Gastroesophageal sphincter (tissue), 3 donors: ENCODE measurements around the gene IMP4.

Experiments used
- EP300 ChIP-seq: sonication (generic); formaldehyde crosslinking; IDR thresholded peaks from one replicate; pipeline ENCODE4 v1.6.1; 2017; ENCODE audit warnings: antibody characterized with exemption, mild to moderate bottlenecking
- POLR2A ChIP-seq, 2 donors: fragments of 450-650 bp; IDR thresholded peaks; one replicate each; pipeline ENCODE4 v1.6.1; 2017; ENCODE audit warnings: antibody characterized with exemption in 2 of 2, mild to moderate bottlenecking in 2 of 2, moderate library complexity in 1 of 2
- TF ChIP-seq, protein P1 (sequence below), 4 experiments: fragments of 200-600 bp in 2 of 4; fragments of 450-650 bp in 2 of 4; sonication (generic) in 1 of 4; IDR thresholded peaks; one replicate each; pipeline ENCODE4 v1.5.1; 2017 to 2019; ENCODE audit warnings: antibody characterized with exemption in 4 of 4, mild to moderate bottlenecking in 2 of 4, moderate library complexity in 2 of 4

GRCh38 chr2:130304726-130305125 is 38.0 kb upstream of the IMP4 start:
- TF ChIP-seq POLR2A (IDR thresholded peaks at IDR 0.05) (no peak), EP300 (no peak)
- TF ChIP-seq, protein P1, sequence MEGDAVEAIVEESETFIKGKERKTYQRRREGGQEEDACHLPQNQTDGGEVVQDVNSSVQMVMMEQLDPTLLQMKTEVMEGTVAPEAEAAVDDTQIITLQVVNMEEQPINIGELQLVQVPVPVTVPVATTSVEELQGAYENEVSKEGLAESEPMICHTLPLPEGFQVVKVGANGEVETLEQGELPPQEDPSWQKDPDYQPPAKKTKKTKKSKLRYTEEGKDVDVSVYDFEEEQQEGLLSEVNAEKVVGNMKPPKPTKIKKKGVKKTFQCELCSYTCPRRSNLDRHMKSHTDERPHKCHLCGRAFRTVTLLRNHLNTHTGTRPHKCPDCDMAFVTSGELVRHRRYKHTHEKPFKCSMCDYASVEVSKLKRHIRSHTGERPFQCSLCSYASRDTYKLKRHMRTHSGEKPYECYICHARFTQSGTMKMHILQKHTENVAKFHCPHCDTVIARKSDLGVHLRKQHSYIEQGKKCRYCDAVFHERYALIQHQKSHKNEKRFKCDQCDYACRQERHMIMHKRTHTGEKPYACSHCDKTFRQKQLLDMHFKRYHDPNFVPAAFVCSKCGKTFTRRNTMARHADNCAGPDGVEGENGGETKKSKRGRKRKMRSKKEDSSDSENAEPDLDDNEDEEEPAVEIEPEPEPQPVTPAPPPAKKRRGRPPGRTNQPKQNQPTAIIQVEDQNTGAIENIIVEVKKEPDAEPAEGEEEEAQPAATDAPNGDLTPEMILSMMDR (IDR thresholded peaks at IDR 0.05): no peak
